Body of pancreas (tissue), 4 donors: Measurements from ENCODE around the gene TRIM52.

Source experiments
- CTCF ChIP-seq, 7 experiments: fragments of 450-650 bp in 4 of 7; fragments of 200-600 bp in 3 of 7; sonication (generic) in 3 of 7; IDR thresholded peaks; one replicate each; pipeline ENCODE4 v1.5.1; 2016 to 2019; ENCODE audit warnings: antibody characterized with exemption in 7 of 7
- POLR2A ChIP-seq, 3 donors: fragments of 450-650 bp; IDR thresholded peaks; one replicate each; pipeline ENCODE4 v1.6.1; 2016; ENCODE audit warnings: antibody characterized with exemption in 3 of 3, mild to moderate bottlenecking in 2 of 3

GRCh38 chr5:181235689-181236366, 25.1 kb downstream of the TRIM52 start:
- TF ChIP-seq CTCF (IDR thresholded peaks at IDR 0.05) (no peak), POLR2A (IDR thresholded peaks at IDR 0.05) (no peak)
